ENCODE data around the gene SLC30A2. TPM values are rescaled to one million over a fixed set of nuclear protein-coding genes. Genes with fewer than 3 reads are reported as not detected.

Gene SLC30A2
- total and polyA plus RNA-seq, 9 of the 15 experiments (the other 6 are each of a cell fraction or from before 2014, with no cell fraction given) = 0.01 to 0.18 (median 0.06) TPM; not detected in 3

DNA sequence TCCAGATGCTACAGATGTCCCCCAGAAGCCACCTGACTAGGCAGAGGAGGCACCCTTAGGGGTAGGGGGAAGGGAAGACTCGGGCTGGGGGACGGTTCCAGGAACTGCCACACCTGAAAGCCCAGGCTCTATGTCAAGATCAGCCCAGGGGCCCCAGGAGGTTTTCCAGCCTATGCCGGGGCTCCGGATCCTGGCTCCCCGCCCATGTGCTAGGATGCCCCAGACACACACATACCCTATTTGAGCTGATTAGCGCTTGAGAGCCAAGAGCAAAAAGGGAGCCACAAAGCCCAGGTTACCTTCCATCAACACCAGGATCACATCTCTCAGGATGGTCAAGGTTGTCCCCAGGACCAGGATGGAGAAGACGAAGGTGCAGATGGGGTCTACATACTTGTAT, 4.5 kb downstream of the SLC30A2 start:
- Histone ChIP-seq H3K4me3 (no peak overlapping the region), H3K9me3 (replicated peaks; ENCODE audit: control insufficient read depth, insufficient read depth, low read depth, low read length) (no peaks in the 10 kb centered on the region), H3K27me3 (ENCODE audit: control insufficient read depth in 2 of 2, insufficient read depth in 2 of 2, low read length in 2 of 2) (no peaks in the 10 kb centered on the region), H3K4me2 (ENCODE audit: insufficient read depth, low read length) (no peak overlapping the region), H3K79me2 (ENCODE audit: control insufficient read depth, insufficient read depth, low read length) (no peaks in the 10 kb centered on the region), H4K20me1 (replicated peaks; ENCODE audit: control insufficient read depth, insufficient read depth, low read length) (no peaks in the 10 kb centered on the region), H3K9ac (ENCODE audit: insufficient read depth in 1 of 2, low read depth in 2 of 2, low read length in 2 of 2) (peak overlapping the region in 1 of 2 experiments; percentile 56; a peak in 2 of 4 replicates), H3K27ac (ENCODE audit: extremely low read depth, low read depth, low read length) (no peak overlapping the region), H2AFZ (ENCODE audit: low read depth, low read length) (peak overlapping the region; percentile 7; the same call in 1 of the 2 replicates), H3K36me3 (ENCODE audit: control insufficient read depth, insufficient read depth, low read length) (no peaks in the 10 kb centered on the region), H3K4me1 (replicated peaks in 1 of 2; ENCODE audit: control insufficient read depth in 2 of 2, insufficient read depth in 2 of 2, low read length in 2 of 2) (peaks cover 31 to 55% of the 10 kb centered on the region in 2 experiments), H3K9me1 (ENCODE audit: control insufficient read depth, insufficient read depth, low read length) (no peaks in the 10 kb centered on the region)
- DNase-seq (ENCODE audit: extremely low read depth in 1 of 4, low spot score in 3 of 4) (peak in 2 of 4 experiments; percentile 32 to 42), ATAC-seq (no peak), FAIRE-seq (no peak)
- in situ Hi-C loops (cut with MboI) (loop anchor here (5.0 kb wide), 2 partner anchors 66 to 106 kb away; no protein-coding TSS in a partner anchor), intact Hi-C loops (cut with micrococcal nuclease) (no loop called here)
- no TSS peak for BruUV-seq (replicated peaks)
- CTCF ChIA-PET (ENCODE audit: low intra/inter-chr PET ratio) = no interaction called here
- POLR2A ChIA-PET = interaction anchor here (0.6 to 1.4 kb wide), 5 partner anchors 42 to 146 kb away, joined by 3 to 4 read pairs (median 3); no protein-coding TSS in a partner anchor
- WGBS (ENCODE audit: insufficient coverage, low coverage, missing lambda C conversion rate) = 53% methylated on average over 7 of the region's 7 CpGs
- TF ChIP-seq, protein P1, sequence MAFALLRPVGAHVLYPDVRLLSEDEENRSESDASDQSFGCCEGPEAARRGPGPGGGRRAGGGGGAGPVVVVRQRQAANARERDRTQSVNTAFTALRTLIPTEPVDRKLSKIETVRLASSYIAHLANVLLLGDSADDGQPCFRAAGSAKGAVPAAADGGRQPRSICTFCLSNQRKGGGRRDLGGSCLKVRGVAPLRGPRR (CRISPR knock-in tag; IDR thresholded peaks at IDR 0.05) = no peak
- no peak for TF ChIP-seq MEF2D (tag; conservative IDR thresholded peaks at IDR 0.05; ENCODE audit: low read depth)
- no peak for TF ChIP-seq ZNF263 (CRISPR knock-in tag; IDR thresholded peaks at IDR 0.05; ENCODE audit: borderline replicate concordance)
- TF ChIP-seq, protein P2, sequence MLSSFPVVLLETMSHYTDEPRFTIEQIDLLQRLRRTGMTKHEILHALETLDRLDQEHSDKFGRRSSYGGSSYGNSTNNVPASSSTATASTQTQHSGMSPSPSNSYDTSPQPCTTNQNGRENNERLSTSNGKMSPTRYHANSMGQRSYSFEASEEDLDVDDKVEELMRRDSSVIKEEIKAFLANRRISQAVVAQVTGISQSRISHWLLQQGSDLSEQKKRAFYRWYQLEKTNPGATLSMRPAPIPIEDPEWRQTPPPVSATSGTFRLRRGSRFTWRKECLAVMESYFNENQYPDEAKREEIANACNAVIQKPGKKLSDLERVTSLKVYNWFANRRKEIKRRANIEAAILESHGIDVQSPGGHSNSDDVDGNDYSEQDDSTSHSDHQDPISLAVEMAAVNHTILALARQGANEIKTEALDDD (IDR thresholded peaks at IDR 0.05) = no peak
- TF ChIP-seq, protein P3, sequence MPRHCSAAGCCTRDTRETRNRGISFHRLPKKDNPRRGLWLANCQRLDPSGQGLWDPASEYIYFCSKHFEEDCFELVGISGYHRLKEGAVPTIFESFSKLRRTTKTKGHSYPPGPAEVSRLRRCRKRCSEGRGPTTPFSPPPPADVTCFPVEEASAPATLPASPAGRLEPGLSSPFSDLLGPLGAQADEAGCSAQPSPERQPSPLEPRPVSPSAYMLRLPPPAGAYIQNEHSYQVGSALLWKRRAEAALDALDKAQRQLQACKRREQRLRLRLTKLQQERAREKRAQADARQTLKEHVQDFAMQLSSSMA (CRISPR knock-in tag; IDR thresholded peaks at IDR 0.05) = no peak
- TF ChIP-seq MCM2 (IDR thresholded peaks at IDR 0.05; ENCODE audit: low read depth) = no peak
- no peak for TF ChIP-seq CAMTA2 (CRISPR knock-in tag; conservative IDR thresholded peaks at IDR 0.05)
- TF ChIP-seq MYC (IDR thresholded peaks at IDR 0.05; ENCODE audit: low read depth, low read length) = no peak
- no peak for TF ChIP-seq MYC (CRISPR knock-in tag; IDR thresholded peaks at IDR 0.05; ENCODE audit: borderline replicate concordance, low read depth)
- no peak for TF ChIP-seq ZNF134 (CRISPR knock-in tag; conservative IDR thresholded peaks at IDR 0.05)
- no peak for TF ChIP-seq CBX2 (IDR thresholded peaks at IDR 0.05; ENCODE audit: insufficient read depth, low read length, poor library complexity, severe bottlenecking)
- TF ChIP-seq SMC3 (conservative IDR thresholded peaks at IDR 0.05; ENCODE audit: insufficient read depth, low read depth, low read length) = no peak
- TF ChIP-seq ZNF584 (CRISPR knock-in tag; IDR thresholded peaks at IDR 0.05; ENCODE audit: low read depth) = no peak
- TF ChIP-seq, protein P4, sequence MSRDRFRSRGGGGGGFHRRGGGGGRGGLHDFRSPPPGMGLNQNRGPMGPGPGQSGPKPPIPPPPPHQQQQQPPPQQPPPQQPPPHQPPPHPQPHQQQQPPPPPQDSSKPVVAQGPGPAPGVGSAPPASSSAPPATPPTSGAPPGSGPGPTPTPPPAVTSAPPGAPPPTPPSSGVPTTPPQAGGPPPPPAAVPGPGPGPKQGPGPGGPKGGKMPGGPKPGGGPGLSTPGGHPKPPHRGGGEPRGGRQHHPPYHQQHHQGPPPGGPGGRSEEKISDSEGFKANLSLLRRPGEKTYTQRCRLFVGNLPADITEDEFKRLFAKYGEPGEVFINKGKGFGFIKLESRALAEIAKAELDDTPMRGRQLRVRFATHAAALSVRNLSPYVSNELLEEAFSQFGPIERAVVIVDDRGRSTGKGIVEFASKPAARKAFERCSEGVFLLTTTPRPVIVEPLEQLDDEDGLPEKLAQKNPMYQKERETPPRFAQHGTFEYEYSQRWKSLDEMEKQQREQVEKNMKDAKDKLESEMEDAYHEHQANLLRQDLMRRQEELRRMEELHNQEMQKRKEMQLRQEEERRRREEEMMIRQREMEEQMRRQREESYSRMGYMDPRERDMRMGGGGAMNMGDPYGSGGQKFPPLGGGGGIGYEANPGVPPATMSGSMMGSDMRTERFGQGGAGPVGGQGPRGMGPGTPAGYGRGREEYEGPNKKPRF (IDR thresholded peaks at IDR 0.05; ENCODE audit: low read depth, low read length) = no peak
- no peak for TF ChIP-seq ASH1L (IDR thresholded peaks at IDR 0.05; ENCODE audit: borderline replicate concordance, low read depth, partially characterized antibody)
- TF ChIP-seq, protein P5, sequence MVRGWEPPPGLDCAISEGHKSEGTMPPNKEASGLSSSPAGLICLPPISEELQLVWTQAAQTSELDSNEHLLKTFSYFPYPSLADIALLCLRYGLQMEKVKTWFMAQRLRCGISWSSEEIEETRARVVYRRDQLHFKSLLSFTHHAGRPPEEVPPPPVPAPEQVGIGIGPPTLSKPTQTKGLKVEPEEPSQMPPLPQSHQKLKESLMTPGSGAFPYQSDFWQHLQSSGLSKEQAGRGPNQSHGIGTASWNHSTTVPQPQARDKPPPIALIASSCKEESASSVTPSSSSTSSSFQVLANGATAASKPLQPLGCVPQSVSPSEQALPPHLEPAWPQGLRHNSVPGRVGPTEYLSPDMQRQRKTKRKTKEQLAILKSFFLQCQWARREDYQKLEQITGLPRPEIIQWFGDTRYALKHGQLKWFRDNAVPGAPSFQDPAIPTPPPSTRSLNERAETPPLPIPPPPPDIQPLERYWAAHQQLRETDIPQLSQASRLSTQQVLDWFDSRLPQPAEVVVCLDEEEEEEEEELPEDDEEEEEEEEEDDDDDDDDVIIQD (CRISPR knock-in tag; IDR thresholded peaks at IDR 0.05) = no peak
- no peak for TF ChIP-seq NFE2 (IDR thresholded peaks at IDR 0.05; ENCODE audit: low read depth)
